ENCODE measurements around the gene SHISAL1. TPM values are rescaled to one million over a fixed set of nuclear protein-coding genes. Genes with fewer than 3 reads are reported as not detected.

SHISAL1 gene
- total RNA-seq, 1 donor from 2014 or later: 2.8 TPM

GRCh38 chr22:44269757-44270555, 42.8 kb downstream of the SHISAL1 start:
- H3K4me3 Mint-ChIP-seq: no peak overlapping the region
- H3K9me3 Mint-ChIP-seq: no peaks in the 10 kb centered on the region
- peaks cover 12% of the 10 kb centered on the region for H3K4me1 Mint-ChIP-seq (ENCODE audit: unreplicated experiment)
- H3K27me3 Mint-ChIP-seq: peaks cover 10% of the 10 kb centered on the region
- H3K27ac Mint-ChIP-seq: no peak overlapping the region
- no peaks in the 10 kb centered on the region for H3K36me3 Mint-ChIP-seq
- no peak for DNase-seq (ENCODE audit: extremely low spot score, unreplicated experiment)
- TF ChIP-seq, protein P1, sequence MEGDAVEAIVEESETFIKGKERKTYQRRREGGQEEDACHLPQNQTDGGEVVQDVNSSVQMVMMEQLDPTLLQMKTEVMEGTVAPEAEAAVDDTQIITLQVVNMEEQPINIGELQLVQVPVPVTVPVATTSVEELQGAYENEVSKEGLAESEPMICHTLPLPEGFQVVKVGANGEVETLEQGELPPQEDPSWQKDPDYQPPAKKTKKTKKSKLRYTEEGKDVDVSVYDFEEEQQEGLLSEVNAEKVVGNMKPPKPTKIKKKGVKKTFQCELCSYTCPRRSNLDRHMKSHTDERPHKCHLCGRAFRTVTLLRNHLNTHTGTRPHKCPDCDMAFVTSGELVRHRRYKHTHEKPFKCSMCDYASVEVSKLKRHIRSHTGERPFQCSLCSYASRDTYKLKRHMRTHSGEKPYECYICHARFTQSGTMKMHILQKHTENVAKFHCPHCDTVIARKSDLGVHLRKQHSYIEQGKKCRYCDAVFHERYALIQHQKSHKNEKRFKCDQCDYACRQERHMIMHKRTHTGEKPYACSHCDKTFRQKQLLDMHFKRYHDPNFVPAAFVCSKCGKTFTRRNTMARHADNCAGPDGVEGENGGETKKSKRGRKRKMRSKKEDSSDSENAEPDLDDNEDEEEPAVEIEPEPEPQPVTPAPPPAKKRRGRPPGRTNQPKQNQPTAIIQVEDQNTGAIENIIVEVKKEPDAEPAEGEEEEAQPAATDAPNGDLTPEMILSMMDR (conservative IDR thresholded peaks at IDR 0.05): no peak

GRCh38 chr22:44269117-44269498, 43.6 kb downstream of the SHISAL1 start:
- TF ChIP-seq, protein P1 (conservative IDR thresholded peaks at IDR 0.05): no peak
- Mint-ChIP-seq H3K4me3 (no peak overlapping the region), H3K27me3 (peaks cover 10% of the 10 kb centered on the region), H3K36me3 (no peaks in the 10 kb centered on the region), H3K4me1 (ENCODE audit: unreplicated experiment) (peaks cover 12% of the 10 kb centered on the region), H3K9me3 (no peaks in the 10 kb centered on the region), H3K27ac (no peak overlapping the region)
- DNase-seq (ENCODE audit: extremely low spot score, unreplicated experiment): no peak

- Mint-ChIP-seq H3K36me3 (no peaks in the 10 kb centered on the region), H3K4me1 (ENCODE audit: unreplicated experiment) (peaks cover 12% of the 10 kb centered on the region), H3K9me3 (no peaks in the 10 kb centered on the region), H3K27me3 (peaks cover 9% of the 10 kb centered on the region), H3K4me3 (no peak overlapping the region), H3K27ac (no peak overlapping the region)
- no peak for DNase-seq (ENCODE audit: extremely low spot score, unreplicated experiment)
- TF ChIP-seq, protein P1 (conservative IDR thresholded peaks at IDR 0.05): no peak
Measured at GRCh38 chr22:44268431-44269116, 44.2 kb downstream of the SHISAL1 start.

DNA sequence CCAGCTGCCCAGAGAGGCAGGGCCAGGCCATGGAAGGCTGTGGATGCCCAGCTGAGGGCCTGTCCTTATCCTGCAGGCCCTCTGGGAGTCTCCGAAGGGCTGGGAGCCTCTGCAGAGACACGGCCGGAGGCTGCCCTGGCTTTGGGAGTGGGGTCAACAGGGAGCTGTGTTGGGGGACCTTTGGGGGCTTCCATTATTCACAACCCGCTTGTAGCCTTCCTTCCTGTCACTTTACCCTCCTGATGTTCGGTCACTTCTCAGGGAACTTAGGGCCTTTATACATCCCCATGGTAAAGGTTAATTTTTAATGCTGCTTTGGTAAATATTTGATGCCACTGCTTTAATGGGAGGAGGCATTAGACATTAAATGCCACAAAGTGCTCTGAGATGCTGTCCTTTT, 44.9 kb downstream of the SHISAL1 start:
- TF ChIP-seq, protein P1 (conservative IDR thresholded peaks at IDR 0.05): no peak
- H3K9me3 Mint-ChIP-seq: no peaks in the 10 kb centered on the region
- no peak overlapping the region for H3K27ac Mint-ChIP-seq
- no peaks in the 10 kb centered on the region for H3K36me3 Mint-ChIP-seq
- H3K4me1 Mint-ChIP-seq (ENCODE audit: unreplicated experiment): peaks cover 12% of the 10 kb centered on the region
- no peak for DNase-seq (ENCODE audit: extremely low spot score, unreplicated experiment)
- no peak overlapping the region for H3K4me3 Mint-ChIP-seq
- peaks cover 7% of the 10 kb centered on the region for H3K27me3 Mint-ChIP-seq

DNA sequence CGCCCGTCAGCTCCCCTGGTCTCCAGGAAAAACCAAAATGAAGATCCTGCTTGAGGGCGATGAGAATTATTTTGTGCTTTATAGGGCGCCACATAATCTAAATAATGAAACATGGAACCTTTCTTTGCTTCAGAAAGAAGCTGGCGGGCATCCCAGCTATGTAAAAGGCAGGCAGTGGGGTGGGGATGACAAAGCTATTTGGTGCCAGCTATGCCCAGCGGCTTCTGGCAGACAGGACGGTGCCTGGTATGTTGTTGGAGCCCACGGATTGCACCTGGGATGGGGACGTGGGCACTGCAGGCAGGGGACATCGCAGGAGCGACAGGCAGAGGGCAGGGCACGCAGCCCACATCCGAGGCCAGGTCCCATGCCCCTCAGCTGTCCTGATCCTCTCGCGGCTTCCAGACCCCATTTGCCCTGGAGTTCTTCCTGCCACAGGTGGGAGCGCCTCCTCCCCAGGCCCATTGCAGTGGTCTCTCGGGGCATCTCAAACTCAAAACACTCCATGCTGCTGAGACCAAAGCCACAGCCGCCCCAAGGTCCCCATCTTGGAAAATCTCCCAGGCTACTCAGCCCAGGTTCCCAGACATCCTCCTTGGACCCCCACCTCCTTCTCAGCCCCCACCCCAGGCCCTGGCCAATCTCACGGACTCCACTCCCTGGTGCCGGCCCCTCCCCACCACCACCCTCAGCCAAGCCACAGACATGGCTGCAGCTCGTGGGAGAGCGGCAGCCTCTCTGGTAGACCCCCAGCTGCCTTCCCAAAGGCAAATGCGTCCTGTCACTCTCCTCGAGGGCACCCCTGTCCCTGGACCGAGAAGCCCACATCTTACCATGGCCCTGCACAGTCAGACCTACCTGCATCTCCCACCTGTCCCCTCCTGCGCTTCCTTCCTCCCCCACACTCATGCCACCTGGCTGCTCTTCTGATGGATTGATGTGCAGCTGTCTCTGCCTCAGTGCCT, 45.7 kb downstream of the SHISAL1 start:
- H3K9me3 Mint-ChIP-seq: no peaks in the 10 kb centered on the region
- no peak overlapping the region for H3K27ac Mint-ChIP-seq
- H3K4me3 Mint-ChIP-seq: no peak overlapping the region
- peaks cover 11% of the 10 kb centered on the region for H3K4me1 Mint-ChIP-seq (ENCODE audit: unreplicated experiment)
- DNase-seq (ENCODE audit: extremely low spot score, unreplicated experiment): no peak
- H3K27me3 Mint-ChIP-seq: peaks cover 7% of the 10 kb centered on the region
- TF ChIP-seq, protein P1 (conservative IDR thresholded peaks at IDR 0.05): no peak
- no peaks in the 10 kb centered on the region for H3K36me3 Mint-ChIP-seq
